ENCODE data around the gene ARHGEF11. TPM values are rescaled to one million over a fixed set of nuclear protein-coding genes. Genes with fewer than 3 reads are reported as not detected.
"Not testable (repeated sequence)": the region's sequence is repeated elsewhere in the genome, so short reads cannot be mapped to it uniquely, and the experiment has no call there.

Gene ARHGEF11, protein sequence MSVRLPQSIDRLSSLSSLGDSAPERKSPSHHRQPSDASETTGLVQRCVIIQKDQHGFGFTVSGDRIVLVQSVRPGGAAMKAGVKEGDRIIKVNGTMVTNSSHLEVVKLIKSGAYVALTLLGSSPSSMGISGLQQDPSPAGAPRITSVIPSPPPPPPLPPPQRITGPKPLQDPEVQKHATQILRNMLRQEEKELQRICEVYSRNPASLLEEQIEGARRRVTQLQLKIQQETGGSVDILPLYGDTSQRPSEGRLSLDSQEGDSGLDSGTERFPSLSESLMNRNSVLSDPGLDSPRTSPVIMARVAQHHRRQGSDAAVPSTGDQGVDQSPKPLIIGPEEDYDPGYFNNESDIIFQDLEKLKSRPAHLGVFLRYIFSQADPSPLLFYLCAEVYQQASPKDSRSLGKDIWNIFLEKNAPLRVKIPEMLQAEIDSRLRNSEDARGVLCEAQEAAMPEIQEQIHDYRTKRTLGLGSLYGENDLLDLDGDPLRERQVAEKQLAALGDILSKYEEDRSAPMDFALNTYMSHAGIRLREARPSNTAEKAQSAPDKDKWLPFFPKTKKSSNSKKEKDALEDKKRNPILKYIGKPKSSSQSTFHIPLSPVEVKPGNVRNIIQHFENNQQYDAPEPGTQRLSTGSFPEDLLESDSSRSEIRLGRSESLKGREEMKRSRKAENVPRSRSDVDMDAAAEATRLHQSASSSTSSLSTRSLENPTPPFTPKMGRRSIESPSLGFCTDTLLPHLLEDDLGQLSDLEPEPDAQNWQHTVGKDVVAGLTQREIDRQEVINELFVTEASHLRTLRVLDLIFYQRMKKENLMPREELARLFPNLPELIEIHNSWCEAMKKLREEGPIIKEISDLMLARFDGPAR (N-terminal part only)
- 10 to 100 TPM; 29.6 to 40.2 (median 37.0) TPM for polyA plus RNA-seq (ENCODE audit: insufficient read depth in 1 of 5, insufficient read length in 5 of 5, low replicate concordance in 1 of 5)
- long read RNA-seq, donor 1, partial matches to known transcripts: 17 of 17 reads
- long read RNA-seq, donor 1, other reads (novel, unspliced or antisense): 0 of 17 reads
- long read RNA-seq, donor 2, full-length matches to known transcripts: 1 of 9 reads
- long read RNA-seq, donor 2, partial matches to known transcripts: 8 of 9 reads
- long read RNA-seq, donor 2, other reads (novel, unspliced or antisense): 0 of 9 reads
- long read RNA-seq, donor 3, partial matches to known transcripts: 5 of 5 reads
- long read RNA-seq, donor 3, other reads (novel, unspliced or antisense): 0 of 5 reads
- long read RNA-seq, donor 4, partial matches to known transcripts: 21 of 21 reads
- long read RNA-seq, donor 4, other reads (novel, unspliced or antisense): 0 of 21 reads
- long read RNA-seq, donor 5, partial matches to known transcripts: 27 of 27 reads
- long read RNA-seq, donor 5, other reads (novel, unspliced or antisense): 0 of 27 reads
- long read RNA-seq, donor 6, partial matches to known transcripts: 14 of 14 reads
- long read RNA-seq, donor 6, other reads (novel, unspliced or antisense): 0 of 14 reads
- long read RNA-seq, donor 7, partial matches to known transcripts: 15 of 15 reads
- long read RNA-seq, donor 7, other reads (novel, unspliced or antisense): 0 of 15 reads
- long read RNA-seq, donor 8: 0 reads

DNA sequence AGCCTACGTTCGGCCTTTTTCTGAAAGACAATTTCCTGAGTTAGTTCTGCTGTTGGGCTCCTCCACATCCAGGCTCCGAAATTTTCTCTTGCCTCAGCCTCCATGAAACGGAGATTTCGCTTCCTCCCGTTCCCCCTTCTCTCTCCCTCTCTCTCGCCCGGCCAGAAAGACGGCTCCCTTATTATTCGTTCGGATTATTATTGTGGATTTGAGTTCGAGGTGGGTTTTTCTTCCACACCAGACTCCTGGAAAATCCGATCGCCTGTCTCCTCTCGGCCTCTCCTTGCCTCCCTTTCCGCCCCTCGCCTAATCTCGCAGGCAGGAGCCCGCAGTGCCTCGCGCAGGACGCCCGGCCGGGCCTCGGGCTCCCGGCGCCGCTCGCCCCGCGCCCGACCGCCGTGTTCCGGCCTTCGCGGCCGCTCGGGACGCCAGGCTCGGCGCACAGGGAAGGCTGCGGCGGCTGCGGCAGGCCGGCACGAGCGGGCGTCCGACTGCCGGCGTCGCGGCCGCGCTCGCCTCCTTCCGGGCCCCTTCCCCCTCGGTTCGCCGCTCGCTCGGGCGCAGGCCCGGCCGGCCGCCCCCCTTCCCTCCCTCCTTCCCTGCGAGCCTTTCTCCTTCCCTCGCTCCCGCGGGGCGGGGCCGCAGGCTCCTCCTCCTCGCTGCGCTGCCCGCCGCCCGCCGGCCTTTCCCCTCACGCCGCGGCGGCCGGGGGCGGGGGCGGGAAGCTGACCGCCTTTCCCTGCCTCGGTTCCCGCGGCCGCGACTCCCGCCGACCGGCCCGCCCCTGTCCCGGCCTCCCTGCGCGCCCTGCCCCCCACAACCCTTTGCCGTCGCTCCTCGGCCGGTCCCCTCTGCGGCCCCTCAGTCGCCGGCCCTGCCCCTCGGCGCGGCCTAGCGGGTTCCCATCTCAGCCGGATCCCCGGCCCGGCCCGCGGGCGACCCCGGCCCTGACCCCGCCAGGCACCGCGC lies at the start of gene ARHGEF11:
Gene ARHGEF11 (minus strand): TSS at position 493 of the 969 bp plus-strand sequence. CDS start 1,412 bp downstream, outside the sequence.
- DNase-seq: peak; percentile 92

DNA sequence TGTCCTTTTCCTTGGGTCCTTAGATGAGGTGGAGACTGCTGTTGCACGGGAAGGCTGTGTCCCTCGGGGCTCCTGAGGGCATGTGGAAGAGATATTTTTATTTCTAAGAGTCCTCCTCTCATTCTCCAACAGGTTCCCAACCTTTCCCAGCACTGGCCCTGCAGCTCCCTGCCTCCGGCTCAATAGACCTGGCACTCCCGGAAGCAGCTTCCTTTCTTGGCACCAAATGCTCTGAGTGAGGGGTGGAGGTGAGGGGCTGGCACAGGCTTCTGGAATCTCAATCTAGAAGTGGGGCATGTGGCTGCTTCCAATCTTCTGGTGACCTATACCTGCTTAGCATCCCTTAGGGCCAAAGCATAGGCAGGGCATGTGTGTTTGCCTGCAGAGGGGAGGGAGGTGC lies 49.5 kb upstream of the ARHGEF11 start:
- no peak for DNase-seq

DNA sequence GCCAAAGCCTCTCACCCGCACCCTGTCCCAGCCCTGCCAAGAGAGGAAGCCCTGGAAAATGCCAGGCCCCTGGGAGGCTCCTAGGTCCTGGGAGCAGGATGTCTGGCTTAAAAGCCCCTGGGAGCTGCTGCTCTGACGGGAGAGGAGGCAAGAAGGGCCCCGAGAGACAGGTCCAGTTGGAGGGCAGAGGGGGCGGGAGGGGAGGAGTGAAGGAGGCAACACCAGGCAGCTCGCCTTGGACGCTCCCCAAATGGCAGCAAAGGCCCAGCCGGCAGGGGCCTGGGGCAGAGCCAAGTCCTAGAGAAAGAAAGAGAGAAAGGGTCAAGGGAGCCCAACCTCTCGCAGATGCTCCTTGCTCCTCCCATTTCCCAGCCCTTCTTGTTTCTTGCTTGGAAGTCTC lies 47.3 kb upstream of the ARHGEF11 start:
- DNase-seq: peak; percentile 43 to 48

DNA sequence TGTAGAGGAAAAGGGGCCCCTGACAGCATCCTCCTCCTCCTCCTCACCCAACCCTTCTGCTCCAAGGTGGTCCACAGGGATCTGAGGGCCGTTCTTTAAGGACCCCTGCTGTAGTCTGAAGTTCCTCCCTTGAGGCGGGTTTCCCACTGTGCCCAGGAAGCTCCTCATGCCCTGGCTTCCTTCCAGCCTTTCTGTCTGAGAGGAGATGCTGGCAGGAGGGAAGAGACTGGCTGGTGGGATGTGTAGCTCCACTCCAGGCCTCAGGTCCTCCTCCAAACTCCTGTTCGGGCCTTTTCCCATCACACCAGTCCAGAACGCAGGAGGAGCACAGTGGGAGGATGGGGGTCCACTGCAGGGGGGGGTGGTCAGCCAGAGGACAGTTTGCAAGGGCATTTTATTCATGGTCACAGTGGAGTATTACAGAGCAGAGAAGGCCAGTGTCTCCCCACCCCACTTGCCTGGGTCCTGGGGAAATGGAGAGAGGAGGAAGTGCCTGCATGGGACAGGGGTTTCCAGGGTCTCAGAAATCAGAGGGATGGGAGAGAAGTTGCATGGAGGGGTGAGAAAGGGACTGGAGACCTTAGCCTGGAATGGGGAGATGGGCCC lies 46.2 kb upstream of the ARHGEF11 start:
- no peak for DNase-seq

DNA sequence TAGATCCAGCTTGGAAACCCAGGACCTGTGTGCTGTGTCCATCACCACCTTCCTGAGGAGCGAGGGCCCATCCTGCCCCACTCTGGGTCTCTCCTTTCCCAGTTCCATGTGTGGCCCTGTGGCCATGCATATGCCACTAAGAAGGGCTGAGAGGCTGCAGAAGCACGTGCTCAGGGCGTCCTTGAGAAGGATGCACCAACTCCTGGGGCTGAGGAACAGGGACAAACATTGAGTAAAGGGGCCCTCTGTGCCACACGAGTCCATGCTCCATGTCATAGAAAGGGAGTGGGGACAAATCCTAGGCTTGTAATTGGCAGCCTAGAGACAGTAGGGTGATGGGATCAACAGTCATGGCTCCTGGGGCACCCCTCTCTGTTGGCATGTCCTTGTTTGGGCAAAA lies 45.6 kb upstream of the ARHGEF11 start:
- no peak for DNase-seq

DNA sequence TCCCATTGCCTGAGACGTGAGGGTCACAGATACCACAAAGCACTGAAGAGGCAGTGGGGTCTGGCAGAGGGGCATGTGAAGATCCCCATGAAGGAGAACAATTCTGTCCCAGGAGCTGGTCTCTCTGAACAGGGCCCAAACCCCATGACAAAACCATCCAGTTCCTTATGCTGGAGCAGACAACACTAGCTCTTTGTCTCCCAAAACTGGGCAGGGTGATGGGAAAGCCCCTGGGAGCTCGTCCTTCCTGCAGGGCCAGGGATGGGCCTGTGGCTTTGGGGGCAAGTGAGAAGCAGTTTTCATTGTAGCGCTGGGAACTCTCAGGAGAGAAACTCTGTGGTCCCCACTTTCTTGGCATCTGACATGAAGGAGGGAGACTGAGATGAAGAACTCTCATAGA lies 45.2 kb upstream of the ARHGEF11 start:
- DNase-seq: no peak

DNA sequence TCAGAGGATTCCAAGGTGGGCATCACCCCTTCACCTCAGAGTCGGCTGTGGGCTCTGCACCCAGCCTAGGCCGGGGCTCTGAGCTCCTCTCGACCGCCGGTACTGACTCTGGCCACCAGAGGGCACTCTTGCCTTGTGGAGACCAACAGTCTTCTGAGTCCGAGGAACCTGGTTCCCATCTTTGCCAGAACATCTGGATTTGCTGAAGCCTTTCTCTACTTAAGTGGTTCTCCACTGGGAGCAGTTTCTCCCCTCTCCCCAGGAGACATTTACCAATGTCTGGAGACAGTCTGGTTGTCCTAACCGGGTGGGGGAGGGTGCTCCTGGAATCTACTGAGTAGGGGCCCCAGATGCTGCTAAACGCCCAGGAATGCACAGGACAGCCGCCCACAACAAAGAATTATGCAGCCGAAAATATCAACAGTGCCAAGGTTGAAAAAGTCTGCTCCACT lies 44.7 kb upstream of the ARHGEF11 start:
- DNase-seq: peak; percentile 70 to 85

DNA sequence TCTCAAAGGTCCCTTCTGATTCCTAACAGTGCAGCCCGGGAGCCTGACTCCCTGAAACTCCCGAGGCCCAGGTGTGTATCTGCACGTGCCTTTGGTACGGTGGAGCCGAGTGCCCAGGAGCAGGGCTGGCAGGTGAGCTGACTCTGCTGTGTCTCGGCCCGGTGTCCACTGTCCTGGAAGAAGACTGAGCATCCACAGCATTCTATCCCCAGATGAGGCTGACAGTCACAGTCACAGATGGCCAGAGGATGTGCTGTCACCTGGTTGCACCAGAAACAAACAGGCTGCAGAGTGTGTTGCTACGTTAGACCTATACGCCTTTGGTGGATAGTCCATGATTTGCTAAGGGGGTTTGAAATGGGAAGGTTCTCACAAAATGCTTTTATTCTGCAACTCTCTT lies 44.2 kb upstream of the ARHGEF11 start:
- no peak for DNase-seq

DNA sequence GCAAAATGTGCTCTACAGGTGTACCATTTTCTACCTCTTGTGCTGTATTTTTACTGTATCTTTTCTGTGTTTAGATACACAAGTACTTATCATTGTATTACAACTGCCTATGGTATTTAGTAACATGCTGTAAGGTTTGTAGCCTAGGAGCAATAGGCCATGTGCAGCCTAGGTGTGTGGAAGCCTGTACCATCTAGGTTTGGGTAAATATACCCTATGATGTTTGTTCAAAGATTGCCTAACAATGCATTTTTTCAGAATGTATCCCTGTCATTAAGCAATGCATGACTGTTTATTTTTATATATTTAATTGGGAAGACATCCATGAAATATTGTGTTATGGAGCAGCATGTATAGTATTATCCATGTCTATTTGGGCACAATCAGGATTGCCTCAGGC lies 43.1 kb upstream of the ARHGEF11 start:
- DNase-seq: no peak

DNA sequence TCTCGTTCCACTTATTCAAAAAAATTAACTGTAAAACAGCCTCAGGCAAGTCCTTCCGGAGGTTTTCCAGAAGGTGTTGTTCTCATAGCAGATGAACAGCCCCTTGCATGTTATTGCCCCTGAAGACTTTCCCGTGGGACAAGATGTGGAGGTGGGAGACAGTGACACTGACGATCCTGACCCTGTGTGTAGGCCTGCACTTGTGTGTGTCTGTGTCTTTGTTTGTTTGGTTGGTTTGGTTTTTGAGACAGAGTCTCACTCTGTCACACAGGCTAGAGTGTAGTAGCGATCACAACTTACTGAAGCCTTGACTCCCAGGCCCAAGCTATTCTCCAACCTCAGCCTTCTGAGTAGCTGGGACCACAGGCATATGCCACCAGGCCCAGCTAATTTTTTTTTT lies 41.5 kb upstream of the ARHGEF11 start:
- DNase-seq: no peak

DNA sequence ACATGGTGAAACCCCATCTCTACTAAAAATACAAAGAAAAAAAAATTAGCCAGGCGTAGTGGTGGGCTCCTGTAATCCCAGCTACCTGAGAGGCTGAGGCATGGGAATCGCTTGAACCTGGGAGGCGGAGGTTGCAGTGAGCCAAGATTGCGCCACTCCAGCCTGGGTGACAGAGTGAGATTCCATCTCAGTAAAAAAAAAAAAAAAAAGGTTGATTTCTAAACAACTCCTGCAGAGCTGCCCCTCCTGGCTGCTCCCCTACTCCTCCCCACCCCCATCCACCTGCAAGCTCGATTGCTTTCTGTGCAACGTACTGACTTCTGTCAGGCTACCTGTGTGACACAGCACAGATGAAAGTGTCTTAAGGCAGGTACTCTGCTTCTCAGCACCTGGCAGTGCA lies 40.8 kb upstream of the ARHGEF11 start:
- DNase-seq: no peak

DNA sequence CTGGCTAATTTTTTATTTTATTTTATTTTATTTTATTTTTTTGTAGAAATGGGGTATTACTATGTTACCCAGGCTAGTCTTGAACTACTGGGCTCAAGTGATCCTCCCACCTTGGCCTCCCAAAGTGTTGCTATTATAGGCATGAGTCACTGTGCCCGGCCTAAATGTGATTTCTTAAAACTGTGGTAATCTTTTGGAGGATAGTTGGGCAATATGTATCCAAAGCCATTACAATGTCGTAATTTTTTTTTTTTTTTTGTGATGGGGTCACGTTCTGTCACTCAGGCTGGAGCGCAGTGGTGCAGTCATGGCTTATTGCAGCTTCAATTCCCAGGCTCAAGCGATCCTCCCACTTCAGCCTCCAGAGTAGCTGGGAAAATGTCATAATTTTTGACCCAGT lies 39.9 kb upstream of the ARHGEF11 start:
- no peak for DNase-seq

DNA sequence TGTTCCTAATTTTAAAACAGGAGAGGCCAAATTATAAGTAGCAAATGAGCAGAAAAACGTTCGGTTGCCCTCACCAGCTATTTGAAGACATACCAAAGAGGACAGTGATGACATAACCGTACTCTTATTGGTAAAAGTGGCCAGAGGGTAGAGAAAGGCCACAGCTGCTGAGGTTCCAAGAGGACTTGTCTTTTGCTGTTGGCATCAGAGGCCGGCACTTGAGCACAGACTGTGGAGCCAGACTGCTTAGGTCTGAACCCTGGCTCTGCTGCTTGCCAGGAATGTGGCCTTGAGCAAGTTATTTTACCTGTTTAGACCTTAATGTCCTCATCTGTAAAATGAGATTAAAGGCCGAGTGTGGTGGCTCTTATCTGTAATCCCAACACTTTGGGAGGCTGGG lies 39.2 kb upstream of the ARHGEF11 start:
- DNase-seq: no peak

DNA sequence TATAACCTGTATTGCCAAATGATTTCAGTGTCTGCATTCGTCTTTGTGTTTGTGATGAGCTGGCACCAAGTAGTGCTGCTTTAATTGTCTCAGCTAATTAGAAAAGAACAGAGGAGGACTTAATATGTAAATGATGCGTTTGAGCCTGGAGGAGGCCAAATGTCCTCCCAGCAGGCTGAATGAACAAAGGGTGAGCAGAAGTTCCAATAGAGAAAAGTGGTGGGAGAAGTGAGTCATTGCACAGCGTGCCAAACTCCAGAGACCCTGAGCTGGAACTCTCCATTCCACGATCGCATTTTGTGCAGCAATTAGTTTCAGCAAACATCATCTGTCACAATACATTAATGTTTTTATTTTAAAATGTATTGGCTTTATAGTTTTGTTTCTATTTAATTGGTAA lies 36.2 kb upstream of the ARHGEF11 start:
- DNase-seq: no peak

DNA sequence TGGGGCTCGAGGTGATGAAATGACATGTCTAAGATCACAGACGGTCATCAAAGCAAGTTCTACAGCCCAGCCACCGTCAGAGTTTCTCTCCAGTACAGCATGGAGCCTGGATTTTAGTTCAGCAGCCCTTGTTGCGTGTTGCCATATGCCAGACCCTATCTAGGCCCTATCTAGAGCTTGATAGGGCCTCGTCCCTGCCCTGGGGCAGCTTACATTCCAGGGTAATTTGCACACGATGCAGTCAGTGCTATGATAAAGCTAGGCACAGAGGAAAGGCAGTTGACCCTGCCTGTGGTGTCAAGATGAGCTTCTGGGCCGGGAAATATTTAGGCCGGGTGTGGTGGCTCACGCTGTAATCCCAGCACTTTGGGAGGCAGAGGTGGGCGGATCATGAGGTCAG lies 35.2 kb upstream of the ARHGEF11 start:
- no peak for DNase-seq

DNA sequence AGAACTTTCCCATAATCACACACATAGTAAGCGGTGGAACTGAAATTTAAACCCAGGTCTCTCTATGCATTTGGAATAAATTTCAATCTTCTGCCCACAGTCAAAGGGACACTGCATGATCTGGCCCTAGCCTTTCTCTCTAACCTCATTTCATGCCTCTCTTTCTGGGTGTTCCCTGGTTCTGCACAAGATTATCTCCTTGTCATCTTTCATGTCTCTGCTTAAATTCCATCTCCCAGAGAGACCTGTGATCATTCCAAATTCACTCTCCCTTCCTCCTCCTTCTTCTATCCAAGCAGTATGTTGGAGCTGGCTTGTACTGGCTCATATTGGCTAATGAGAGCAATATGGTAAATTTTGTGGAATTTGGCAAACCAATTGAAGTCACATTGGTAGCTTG lies 31.9 kb upstream of the ARHGEF11 start:
- DNase-seq: no peak

DNA sequence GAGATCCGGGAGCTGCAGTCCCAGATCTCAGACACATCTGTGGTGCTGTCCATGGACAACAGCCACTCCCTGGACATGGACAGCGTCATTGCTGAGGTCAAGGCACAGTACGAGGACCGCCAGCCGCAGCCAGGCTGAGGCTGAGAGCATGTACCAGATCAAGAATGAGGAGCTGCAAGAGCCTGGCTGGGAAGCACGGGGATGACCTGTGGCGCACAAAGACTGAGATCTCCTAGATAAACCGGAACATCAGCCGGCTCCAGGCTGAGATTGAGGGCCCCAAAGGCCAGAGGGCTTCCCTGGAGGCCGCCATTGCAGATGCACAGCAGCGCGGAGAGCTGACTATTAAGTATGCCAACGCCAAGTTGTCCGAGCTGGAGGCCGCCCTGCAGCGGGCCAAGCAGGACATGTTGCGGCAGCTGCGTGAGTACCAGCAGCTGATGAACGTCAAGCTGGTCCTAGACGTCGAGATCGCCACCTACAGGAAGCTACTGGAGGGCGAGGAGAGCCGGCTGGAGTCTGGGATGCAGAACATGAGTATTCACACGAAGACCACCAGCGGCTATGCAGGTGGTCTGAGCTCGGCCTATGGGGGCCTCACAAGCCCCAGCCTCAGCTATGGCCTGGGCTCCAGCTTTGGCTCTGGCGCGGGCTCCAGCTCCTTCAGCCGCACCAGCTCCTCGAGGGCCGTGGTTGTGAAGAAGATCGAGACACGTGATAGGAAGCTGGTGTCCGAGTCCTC lies 28.6 kb upstream of the ARHGEF11 start:
- peak; percentile 28 to 60 for DNase-seq

DNA sequence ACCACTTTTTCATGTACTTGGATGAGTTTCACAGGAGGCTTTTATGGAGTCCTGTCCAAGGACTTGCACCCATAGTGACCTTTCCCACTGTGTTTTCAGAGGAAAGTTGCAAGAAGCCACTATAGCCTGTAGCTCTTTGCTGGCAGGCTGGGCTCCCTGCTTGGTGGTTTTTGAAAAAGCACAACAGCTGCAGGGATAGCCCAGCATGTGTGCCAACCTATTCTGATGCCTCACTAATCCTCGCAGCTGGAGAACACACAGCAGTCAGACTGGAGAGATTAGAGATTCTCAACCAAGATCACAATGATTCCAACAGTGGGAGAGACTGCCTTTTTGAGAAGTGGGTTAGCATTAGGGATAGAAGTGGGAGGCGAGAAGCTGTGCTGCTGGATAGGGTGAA lies 24.1 kb upstream of the ARHGEF11 start:
- no peak for DNase-seq

DNA sequence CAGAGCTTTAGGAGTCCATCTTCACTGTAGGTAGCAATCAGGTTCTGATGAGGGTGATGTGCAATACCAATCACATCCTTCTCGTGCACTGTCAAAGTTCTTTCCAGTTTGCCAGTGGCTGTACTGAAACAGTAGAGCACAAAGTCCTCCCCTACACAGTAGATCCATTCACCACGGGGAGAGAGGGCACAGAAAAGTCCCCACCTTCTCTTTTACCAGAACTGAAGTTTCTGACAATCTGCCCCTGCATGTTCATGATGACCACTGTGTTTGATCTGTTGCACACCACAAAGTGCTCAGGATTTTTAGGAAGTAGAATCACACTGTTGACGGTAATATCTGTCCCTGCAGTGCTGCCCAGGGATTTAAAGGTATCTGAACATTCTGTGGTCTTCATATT lies 13.7 kb upstream of the ARHGEF11 start:
- not testable (repeated sequence) for DNase-seq

All from right lung (tissue), 10 donors.